Iris pigment epithelial cell (primary cell): ENCODE measurements around the gene MMP23B.
"Not testable (repeated sequence)": the region's sequence is repeated elsewhere in the genome, so short reads cannot be mapped to it uniquely, and the experiment has no call there.

Experiments used
- DNase-seq: peaks from one replicate; pipeline ENCODE4 v3.0.0-alpha.2; 2011; ENCODE audit warnings: low read depth

Gene MMP23B

DNA sequence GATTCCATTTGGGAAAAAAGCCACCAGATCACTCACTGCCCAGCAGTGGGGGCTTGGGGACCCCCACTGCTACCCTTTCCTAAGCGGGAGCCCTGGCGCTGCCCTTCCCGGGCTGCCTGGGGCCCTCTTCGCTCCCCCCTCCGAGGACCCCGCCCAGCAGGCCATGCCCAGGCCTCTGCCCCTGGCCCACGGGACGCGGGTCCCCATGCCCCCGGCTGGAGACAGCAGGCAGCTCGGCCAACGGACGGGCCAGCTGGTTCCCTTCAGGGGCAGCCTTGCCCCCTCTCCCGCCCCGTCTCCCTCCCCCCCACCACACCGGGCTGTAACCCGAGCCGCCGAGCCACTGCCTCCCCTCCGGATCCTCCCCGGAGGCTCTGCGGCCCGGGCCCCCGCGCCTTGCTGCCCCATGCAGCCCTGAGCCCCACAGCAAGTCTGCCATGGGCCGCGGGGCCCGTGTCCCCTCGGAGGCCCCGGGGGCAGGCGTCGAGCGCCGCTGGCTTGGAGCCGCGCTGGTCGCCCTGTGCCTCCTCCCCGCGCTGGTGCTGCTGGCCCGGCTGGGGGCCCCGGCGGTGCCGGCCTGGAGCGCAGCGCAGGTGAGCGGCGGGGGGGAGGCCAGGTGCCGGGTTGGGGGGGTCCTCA is at the start of gene MMP23B:
TSS of gene MMP23B (plus strand) at position 392 of the 639 bp plus-strand sequence. CDS start at position 438, 46 bp downstream.
- DNase-seq = no peak

DNA sequence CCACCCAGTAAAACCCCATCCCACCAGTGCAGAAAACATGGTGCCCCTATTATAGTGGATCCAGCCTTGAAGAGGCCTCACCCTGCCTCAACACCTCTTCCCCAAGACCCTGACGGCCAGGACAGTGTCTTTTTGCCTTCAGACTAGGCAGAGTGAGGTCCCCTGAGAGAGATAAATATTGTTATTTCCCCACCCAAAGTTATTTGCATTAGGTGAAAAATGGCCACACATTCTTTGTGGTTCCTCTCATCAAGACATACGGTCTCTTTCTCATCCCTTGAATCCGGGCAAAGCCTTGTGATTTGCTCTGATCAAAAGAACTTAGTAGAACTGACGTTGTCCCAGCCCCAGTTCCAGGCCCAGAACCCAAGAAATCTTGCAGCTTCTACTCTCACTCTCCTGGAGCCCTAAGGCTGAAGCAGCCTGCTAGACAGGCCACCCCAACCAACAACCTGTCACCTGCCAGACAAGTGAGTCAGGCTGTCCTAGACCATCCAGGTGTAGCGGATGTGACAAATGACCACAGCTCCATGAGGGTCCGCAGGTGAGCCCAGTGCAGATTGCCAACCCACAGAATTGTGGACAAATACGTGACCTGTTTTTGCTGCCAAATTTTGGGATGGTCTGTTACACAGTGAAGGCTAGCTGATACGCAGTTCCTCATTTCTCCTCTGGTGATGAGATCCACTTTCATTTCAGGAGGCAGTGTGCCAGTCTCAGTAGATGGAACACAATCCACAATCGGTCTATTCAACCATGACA is 49.2 kb upstream of the MMP23B start:
- DNase-seq = no peak

DNA sequence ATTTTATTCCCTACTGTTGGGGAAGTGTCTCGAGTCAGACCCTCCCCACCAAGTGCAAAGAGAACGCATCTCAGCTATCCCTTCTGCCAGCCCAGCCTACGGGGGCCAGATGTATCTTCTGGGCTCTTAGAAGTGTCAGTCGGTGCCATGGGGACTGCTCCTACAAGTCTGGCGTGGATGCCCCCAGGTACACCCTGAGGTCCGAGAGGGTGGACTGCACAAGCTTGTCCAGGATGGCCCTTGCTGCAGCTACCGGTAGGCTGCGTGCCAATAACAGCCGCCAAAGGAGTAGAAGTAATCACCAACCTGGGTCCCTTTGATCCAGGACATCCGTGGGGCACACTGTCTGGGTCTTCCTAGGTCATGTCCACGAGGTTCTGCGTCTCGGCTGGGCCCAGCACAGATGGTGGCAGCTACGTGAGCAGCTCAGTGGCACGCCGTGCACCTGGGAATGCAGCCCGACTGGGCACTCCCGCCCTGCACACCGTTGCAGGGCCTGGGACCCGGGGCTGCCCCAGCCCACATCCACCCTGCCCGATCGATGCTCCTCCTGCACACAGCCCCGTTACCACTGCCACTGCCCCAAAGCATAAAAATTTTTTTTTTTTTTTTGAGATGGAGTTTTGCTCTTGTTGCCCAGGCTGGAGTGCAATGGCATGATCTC is 48.5 kb upstream of the MMP23B start:
- DNase-seq = no peak

DNA sequence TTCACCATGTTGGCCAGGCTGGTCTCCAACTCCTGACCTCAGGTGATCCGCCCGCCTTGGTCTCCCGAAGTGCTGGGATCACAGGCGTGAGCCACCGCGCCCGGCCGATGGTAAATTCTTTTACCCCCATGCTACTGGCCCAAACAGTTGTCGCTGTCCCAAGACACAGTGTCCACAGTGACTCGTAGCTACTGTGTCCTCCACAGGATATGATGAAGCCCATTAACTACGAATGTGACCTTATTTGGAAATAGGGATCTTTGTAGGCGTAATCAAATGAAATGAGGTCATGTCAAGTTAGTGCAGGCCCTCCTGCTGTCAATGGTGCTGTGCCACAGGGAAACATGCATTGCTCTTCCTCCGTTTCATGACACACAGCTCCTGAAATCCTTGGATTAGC is 40.5 kb upstream of the MMP23B start:
- no peak for DNase-seq

DNA sequence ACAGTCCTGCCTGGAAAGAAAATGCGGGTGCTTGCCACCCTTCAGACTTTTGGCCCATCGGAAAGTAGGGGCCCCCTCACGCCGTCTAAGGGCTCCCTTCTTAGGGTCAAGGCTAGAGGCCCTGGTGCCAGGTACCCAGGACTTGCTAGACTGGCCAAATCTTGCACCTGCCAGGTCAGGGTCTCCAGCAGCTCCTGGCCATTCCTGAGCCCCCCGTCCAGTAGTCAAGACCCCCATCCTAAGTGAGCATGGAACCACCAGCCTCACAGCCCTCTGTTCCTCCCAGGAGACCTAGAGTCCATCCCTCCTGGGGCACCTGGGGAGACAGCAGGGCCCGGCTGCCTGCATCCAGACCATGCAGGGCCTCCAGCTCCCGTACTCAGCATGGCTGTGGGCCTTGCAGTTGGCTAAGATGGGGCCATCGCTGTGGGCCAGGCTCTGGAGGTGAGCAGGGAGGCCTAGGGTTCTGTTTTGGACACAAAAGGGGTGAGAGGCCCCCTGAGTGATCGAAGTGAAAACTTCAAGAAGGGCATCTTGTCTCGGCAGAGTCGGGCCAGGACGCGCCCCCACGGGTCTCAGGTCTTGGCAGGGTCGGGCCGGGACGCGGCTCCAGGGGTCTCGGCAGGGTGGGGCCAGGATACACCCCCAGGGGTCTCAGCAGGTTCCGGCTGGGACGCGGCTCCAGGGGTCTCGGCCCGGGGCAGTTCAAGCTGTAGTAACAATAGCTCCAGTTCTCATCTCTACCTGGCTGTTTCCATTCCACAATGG is 38.0 kb upstream of the MMP23B start:
- no peak for DNase-seq

DNA sequence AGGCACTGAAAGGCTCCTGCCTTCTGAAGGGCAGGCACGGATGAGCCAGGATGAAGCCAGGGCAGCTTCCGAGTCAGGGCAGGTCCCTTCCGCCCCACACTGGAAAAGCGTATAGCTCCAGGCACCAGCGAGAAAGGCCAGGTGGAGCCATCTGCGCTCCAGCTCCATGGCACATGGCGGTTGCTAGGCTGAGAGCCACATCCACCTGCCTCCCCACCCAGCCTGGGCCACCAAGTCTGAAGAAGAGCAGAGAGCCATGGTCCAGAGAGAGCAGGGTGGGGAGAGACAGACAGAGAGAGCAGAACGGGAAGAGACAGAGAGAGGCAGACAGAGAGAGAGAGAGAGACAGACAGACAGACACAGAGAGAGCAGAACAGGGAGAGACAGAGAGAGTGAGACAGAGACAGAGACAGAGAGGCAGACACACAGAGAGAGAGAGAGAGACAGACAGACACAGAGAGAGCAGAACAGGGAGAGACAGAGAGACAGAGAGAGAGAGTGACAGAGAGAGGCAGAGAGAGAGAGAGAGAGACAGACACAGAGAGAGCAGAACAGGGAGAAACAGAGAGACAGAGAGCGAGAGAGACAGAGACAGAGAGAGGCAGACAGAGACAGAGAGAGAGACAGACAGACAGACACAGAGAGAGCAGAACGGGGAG is 37.2 kb upstream of the MMP23B start:
- DNase-seq = no peak

DNA sequence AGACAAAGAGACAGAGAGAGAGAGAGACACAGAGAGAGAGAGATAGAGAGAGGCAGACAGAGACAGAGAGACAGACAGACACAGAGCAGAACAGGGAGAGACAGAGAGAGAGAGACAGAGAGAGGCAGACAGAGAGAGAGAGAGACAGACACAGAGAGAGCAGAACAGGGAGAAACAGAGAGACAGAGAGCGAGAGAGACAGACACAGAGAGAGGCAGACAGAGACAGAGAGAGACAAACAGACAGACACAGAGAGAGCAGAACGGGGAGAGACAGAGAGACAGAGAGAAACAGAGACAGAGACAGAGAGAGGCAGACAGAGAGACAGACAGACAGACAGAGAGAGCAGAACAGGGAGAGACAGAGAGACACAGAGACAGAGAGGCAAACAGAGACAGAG is 36.6 kb upstream of the MMP23B start:
- not testable (repeated sequence) for DNase-seq

DNA sequence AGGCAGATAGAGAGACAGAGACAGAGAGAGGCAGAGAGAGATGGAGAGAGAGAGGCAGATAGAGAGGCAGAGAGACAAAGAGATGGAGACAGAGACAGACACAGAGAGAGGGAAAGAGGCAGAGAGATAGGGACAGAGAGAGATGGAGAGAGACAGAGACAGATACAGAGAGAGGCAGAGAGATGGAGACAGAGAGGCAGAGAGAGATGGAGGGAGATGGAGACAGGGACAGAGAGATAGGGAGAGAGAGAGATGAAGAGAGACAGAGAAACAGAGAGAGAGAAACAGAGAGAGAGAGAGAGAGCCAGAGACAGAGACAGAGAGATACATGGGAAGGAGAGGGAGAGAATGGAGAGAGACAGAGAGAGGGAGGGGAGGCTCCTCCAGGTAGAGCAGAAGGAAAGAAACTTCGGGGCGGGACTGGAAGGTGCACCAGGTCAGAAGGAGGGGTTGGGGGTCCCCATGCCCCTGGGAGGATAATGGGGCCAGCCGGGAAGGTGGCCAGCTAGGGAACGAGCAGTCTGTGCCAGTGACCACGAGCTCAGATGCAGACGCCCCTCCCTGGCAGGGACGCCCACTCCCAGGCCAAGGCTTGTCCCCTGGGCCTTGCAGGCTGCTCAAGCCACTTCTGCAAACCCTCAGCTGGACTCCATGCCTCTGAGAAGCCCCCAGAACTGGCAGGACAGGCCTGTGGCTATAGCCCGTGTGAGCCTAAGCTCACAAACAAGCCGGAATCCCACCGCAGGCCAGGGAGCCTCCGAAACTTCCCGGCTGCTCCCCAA is 35.3 kb upstream of the MMP23B start:
- no peak for DNase-seq

DNA sequence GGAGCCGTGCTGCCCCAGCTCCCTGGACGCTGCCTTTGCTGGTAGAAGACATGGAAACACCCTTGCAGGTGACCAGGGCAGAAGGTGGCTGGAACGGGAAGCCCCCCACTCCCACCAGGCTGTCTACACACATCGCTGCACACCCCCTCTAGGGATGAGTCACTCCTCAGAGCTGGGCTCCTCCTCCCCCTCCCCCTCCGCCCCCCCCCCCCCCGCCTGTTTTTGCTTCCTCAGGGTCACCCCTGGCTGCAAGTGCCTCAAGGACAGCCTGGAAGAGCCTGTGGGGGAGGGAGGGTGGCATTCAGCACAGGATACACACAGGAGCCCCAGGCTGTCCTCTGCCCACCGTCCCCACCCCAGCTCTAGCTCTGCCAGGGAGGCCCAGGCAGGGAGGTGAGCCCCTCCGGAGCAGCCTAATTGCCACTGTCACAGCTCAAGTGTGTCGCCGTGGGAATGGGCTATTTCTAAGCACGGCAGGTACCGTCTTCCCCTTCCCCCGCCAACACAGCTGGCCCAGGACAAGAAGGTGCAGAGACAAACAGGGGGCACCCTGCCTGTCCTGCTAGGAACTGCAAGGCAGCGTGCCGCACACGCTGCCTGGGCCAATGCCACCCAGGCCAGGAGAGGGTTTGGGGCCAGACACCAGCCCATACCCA is 34.6 kb upstream of the MMP23B start:
- DNase-seq = no peak

DNA sequence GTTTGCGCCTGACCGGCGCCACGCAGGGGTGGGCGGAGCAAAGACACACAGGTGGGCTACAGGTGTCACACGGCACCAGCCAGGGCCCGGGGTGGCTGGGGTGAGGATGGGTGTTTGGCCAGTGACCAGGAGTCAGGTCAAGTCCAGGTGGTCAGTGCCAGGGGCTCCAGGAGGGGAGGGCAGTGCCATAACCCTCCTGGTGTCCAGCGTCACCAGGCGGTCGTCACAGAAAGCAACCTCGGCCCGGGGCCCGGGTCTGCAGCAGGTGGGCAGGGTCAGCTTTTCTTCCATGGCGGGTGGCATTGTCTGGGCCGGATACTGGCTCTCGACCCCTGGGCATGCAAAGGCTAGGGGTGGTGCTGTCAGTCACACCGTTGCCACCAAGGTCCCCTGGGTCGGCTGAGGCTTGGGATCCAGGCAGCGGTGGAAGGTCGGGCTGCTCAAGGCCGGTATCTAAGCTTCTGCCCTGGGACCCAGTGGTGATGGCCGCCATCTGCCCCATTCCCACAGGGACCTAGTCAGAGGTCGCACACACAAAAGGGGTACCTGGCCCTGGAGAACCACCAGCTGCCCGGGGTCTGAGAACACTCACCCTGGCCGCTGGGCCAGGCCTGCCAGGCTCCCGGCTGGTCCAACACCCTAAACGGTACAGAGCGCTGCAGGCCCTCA is 33.8 kb upstream of the MMP23B start:
- no peak for DNase-seq

DNA sequence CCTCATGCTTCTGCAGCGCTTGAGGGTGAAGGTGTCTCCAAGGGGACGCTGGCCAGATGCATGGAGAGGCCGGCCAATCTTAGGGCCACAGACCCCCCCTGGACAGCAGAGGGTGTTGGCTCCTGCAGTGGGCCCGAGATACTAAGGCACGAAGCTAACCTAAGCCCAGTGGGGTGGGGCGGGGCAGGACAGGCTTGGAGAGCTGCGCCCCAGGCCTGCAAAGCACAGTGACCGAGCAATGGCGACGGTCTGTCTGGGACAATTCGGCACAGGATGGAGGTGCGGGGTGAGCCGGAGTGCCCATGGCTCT is 33.3 kb upstream of the MMP23B start:
- DNase-seq = no peak

DNA sequence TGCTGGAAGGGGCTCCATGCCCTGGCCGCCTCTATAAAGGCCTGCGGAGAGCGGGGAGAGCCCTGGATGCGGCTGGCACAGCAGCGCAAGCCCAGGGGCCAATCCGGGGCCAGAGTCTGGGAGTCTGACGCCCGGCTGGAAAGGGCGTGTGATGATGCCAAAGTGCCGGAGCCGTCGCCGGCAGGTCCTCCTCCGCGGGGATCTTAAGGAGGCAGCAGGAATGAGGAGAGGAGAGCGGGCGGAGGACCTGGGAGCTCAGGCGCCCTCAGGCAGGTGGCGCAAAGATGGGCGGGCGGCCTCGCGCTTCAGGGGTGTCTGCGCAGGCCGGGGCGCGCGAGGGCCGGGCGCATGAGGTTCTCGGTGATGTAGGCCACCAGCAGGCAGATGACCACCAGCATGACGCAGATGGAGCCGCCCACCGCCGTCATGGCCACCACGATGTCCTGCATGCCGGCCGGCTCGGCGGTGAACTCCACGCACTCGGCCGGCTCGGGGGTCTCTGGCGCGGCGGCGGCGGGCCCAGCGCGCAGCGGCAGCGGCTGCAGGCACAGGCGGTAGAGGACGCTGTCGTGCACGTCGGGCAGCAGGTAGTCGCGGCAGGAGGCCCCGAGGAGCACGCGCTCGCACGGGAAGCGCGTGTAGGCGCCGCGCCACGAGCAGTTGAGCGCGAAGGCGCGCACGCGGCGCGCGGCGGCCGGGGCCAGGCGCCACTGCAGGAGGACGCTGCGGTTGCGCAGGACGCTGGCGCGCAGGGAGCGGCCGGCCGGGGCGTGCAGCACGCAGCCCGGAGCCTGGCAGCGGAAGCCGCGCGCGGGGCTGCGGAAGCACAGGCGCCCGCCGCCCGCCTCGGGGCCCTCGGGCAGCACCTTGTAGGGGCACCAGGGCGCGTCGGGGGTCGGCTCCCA is 32.7 kb upstream of the MMP23B start:
- peak; percentile 47 for DNase-seq

DNA sequence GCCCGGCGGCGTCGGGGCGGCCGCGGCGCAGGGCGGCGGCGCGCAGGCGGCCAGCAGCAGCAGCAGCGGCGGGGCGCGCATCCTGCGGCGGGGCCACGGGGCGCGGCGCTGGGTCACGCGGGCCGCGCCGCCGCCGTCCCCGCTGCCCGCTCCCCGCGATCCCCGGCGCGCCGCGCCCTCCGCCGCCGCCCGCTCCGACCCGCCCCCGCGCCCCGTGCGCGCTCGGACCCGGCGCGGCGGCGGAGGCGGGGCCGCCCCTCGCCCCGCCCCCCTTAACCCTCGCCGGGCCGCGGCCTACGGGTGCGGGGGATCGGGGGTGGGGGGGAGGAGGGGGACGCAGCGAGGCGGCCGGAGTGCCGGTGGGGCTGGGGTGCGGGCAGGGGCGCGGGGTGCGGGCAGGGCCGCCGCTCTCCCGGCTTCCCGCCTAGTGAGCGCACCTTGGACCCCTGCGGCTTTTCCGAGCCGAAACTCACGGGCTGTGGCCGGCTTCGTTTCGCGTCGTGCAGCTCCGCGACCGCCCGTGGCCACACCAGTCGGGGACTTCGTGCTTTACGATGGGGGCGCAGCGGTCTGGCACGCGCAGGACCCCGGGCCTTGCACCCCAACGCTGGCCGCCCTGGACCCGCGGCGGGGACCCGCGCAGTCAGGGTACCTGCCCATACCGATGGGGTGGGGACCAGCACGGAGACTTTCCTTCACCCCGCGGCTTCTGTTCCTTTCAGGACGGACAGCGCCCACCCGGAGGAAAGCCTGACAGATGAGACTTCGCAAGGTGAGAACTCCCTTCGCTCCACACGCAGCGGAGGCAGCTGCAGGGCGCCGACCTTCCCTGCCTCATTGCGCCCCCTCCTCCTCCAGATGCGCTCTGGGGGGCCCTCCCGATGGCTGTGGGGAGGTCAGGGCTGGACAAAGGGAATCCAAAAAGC is 31.8 kb upstream of the MMP23B start, which contains the start of gene FNDC10:
TSS of gene FNDC10 (minus strand) at position 201 of the 926 bp plus-strand sequence. CDS start at position 81, 120 bp downstream.
- DNase-seq = no peak

DNA sequence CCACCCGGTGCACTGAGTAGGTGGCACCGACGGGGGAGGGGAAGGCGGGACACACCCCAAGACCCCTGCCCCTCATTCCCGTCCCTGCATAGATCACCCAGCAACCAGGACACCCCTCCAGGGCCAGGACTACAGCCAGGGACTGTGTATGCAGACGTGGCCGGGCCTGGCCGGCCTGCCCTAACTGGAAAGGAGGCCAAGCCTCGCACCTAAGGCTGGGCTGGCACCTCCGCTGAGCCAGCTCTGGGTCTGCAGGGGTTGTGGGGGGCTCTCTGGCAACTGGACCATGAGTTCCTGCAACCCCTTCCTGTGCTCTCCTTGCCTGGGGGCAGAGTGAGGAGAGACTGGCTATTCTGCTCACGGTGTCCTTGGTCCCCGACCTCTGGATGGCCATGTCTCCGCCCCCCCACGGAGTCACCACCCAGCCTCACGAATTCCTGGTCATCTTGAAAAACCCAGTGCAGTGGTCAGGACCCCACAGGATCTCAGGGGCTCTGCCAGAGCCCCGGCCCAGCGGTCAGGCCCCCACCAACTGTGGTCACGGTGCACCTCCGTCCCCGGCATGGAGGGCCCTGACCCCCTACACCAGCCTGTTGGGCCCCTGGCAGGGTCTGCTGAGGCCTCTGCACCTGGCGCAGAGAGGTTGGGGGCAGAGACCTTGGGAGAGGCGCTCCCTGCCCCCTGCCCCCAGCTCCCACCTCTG is 31.0 kb upstream of the MMP23B start:
- DNase-seq = no peak

DNA sequence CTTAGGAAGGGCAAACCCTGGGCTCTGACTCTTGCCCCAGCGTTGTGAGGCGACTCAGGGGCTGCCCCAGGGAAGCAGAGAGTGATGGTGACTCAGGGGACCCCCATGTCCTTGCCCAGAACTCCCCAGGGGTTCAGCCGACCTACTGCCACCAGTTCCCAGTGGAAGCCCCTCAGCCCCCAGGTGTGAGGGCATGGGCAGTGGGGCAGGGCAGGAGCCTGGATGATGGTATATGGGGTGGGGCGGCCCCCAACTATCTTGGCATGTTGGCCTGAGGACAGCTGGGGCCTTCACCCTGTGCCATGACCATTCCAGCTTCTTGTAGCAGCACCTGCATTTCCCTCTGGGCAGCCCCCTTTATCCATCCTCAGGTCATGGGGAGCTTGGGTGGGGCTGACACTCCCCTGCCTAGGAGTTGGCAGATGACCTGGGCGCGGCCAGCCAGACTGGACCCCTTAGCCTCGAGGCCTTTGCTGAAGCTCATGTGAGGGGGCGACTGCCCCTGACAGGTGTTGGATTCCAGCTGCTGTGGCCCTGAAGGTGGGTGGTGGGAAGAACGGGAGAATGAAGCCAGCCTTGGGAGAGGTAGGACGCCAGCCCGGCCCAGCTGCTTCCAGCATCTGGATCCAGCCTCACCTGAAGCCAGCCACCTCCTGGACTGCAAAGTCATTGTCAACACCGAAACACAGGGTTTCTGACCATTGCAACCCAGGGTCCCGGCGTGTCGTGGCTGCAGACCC is 30.2 kb upstream of the MMP23B start:
- no peak for DNase-seq

DNA sequence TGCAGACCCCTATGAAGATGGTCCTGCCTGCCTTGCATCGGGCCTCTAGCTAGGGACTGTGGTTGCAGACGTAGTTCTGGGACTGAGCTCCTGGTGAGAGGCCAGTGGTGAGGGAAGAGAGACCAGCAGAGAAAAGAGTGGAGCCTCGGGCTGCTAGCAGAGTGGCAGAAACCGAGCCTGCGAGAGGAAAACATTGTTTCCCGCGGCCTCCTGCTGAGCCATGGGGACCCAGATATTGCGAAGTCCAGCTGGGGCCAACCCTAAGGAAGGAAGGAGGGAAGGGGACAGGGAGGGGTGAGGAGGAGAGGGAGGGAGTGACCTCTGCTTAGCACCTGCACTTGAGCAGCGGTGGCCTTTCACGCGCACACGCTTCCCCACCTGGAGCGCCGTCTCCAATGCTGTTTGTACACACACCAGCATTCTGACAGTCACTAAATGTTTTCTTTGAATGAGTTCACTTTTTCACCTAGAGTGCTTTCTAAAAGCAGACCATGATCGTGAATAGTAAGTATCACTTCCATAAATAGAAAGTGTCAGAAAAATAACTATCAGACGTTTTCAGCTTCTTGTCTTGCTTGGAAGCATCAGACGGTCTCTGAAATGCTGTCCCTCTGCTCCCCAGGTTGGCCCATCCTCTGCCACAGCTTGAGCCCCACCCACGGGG is 29.5 kb upstream of the MMP23B start:
- DNase-seq = no peak
